Lower leg skin (tissue), 4 donors: ENCODE data around the gene MEGF6. TPM values are rescaled to one million over a fixed set of nuclear protein-coding genes. Genes with fewer than 3 reads are reported as not detected.
"Not testable (repeated sequence)": the region's sequence is repeated elsewhere in the genome, so short reads cannot be mapped to it uniquely, and the experiment has no call there.

Source experiments
- DNase-seq, 2 donors: peaks; one replicate each; pipeline ENCODE4 v3.0.0-alpha.2; 2019; ENCODE audit warnings: low spot score in 2 of 2
- H3K4me3 ChIP-seq: fragments of 200-600 bp; sonication (generic); 2 replicates; pipeline ENCODE4 v1.5.1; 2017; ENCODE audit warnings: mild to moderate bottlenecking, low read depth; ENCODE audit not compliant: poor library complexity, severe bottlenecking
- CTCF ChIP-seq, 3 donors: fragments of 450-650 bp; IDR thresholded peaks; one replicate each; pipeline ENCODE4 v1.5.1; 2016; ENCODE audit warnings: antibody characterized with exemption in 3 of 3, mild to moderate bottlenecking in 3 of 3, moderate library complexity in 2 of 3
- POLR2A ChIP-seq, 2 donors: fragments of 450-650 bp; IDR thresholded peaks; one replicate each; pipeline ENCODE4 v1.6.1; 2016 to 2017; ENCODE audit warnings: antibody characterized with exemption in 2 of 2, mild to moderate bottlenecking in 1 of 2, moderate library complexity in 1 of 2
- WGBS, 2 donors: methylation state at CpG; one replicate each; pipeline ENCODE4 v1.1.5; 2018; 5-methylcytosine and 5-hydroxymethylcytosine counted together
- intact Hi-C: fragments of 100-400 bp; cut with DNase I; formaldehyde crosslinking; loops from one replicate; pipeline ENCODE4 v1.15.0; 2023; ENCODE audit warnings: low total_unique reads
- total RNA-seq, 4 donors: library from RNA; depleted of rRNA; stranded (reverse); fragments of >200 nt; gene quantifications; one replicate each; pipeline ENCODE4 v1.1.0, GENCODE V29; 2016

MEGF6 gene
- total RNA-seq, 4 donors from 2014 or later: 81.1 to 147 (median 86.1) TPM

GRCh38 chr1:3623441-3624199, 12.3 kb upstream of the MEGF6 start:
- WGBS, 2 donors: 23 to 25% methylated on average over 23 of the region's 23 CpGs
- intact Hi-C loops: loop anchor here (5.0 kb wide), 1 partner anchor 174 kb away; the partner anchor contains the start of gene LRRC47
- TF ChIP-seq CTCF (IDR thresholded peaks at IDR 0.05): no peak
- no peak for TF ChIP-seq POLR2A (IDR thresholded peaks at IDR 0.05)
- DNase-seq: no peak
- peak overlapping the region; percentile 91 for H3K4me3 ChIP-seq

GRCh38 chr1:3622102-3622501, 10.8 kb upstream of the MEGF6 start:
- intact Hi-C loops: loop anchor here (5.0 kb wide), 1 partner anchor 175 kb away; the partner anchor contains the start of gene LRRC47
- H3K4me3 ChIP-seq, DNase-seq: not testable (repeated sequence)
- 80 to 86% methylated on average over 9 of the region's 9 CpGs for WGBS, 2 donors

GRCh38 chr1:3621151-3621671, 9.9 kb upstream of the MEGF6 start:
- intact Hi-C loops: loop anchor here (5.0 kb wide), 1 partner anchor 176 kb away; the partner anchor contains the start of gene LRRC47
- not testable (repeated sequence) for H3K4me3 ChIP-seq, DNase-seq
- TF ChIP-seq CTCF (IDR thresholded peaks at IDR 0.05): peak in 1 of 3 donors; percentile 43
- whole genome bisulfite sequencing, 2 donors: 16 to 18% methylated on average over 15 of the region's 15 CpGs

- TF ChIP-seq CTCF (IDR thresholded peaks at IDR 0.05) (no peak), POLR2A (IDR thresholded peaks at IDR 0.05) (no peak)
- DNase-seq: no peak
- 87% methylated on average over 12 of the region's 12 CpGs for WGBS, 2 donors
- no peak overlapping the region for H3K4me3 ChIP-seq
- intact Hi-C loops: loop anchor here (5.0 kb wide), 1 partner anchor 177 kb away; the partner anchor contains the start of gene LRRC47
These were observed 9.4 kb upstream of the MEGF6 start for GRCh38 chr1:3620708-3621107.

GRCh38 chr1:3618881-3619671, 7.8 kb upstream of the MEGF6 start:
- TF ChIP-seq CTCF (IDR thresholded peaks at IDR 0.05) (peak in 1 of 3 donors; percentile 86), POLR2A (IDR thresholded peaks at IDR 0.05) (no peak)
- DNase-seq: peak; percentile 81 to 93

GRCh38 chr1:3618531-3618880, 7.2 kb upstream of the MEGF6 start:
- WGBS, 2 donors: 69% methylated on average over 9 of the region's 9 CpGs
- intact Hi-C loops: loop anchor here (5.0 kb wide), 1 partner anchor 166 kb away; the partner anchor contains the start of gene ARHGEF16
- no peak overlapping the region for H3K4me3 ChIP-seq
- no peak for TF ChIP-seq POLR2A (IDR thresholded peaks at IDR 0.05)
- TF ChIP-seq CTCF (IDR thresholded peaks at IDR 0.05): no peak
- DNase-seq: no peak

More at GRCh38 chr1:3618881-3619671, 7.8 kb upstream of the MEGF6 start:
- H3K4me3 ChIP-seq: no peak overlapping the region
- intact Hi-C loops: loop anchor here (5.0 kb wide), 1 partner anchor 167 kb away; the partner anchor contains the start of gene ARHGEF16
- 17 to 26% methylated on average over 21 of the region's 21 CpGs for WGBS, 2 donors
